NB4 (cell line): ENCODE data around the gene ZFYVE28.

Experiments
- POLR2A ChIP-seq: IDR thresholded peaks from 2 replicates; pipeline ENCODE4 v1.6.1; 2011; ENCODE audit warnings: mild to moderate bottlenecking; ENCODE audit not compliant: insufficient read length; ENCODE audit errors: extremely low read depth
- TF ChIP-seq, protein P1 (sequence below): IDR thresholded peaks from one replicate; pipeline ENCODE4 v1.5.1; 2012; ENCODE audit warnings: low read depth, low read length
- TF ChIP-seq, protein P2 (sequence below): IDR thresholded peaks from 2 replicates; pipeline ENCODE4 v1.6.1; 2011; ENCODE audit warnings: low read depth, low read length

DNA sequence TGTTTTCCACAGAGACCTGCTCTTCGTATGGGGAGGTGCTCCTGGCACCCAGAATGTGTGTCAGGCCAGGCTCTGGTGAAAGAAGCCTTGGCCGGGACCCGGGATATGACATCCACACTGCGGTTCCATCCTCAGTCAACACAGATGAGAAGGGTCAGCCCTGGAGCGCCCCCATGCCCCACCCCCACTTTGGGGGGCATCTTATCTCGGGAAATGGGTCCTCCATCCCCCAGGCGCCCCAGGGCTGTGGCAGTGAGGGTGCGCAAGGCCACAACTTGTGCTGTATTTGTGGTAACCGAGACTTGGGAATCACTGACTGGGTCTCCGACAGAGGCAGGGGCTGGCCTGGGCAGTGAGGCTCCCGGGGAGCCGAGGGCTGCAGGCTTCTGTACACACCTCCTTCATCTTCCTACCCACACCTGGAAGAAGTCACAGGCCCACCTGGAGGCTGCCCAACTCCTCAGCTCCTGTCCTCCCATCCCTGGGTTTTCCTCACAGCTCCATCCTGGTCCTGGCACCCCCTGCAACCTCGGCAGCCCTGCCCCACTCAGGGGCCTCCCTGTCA is 8.3 kb upstream of the ZFYVE28 start:
- TF ChIP-seq POLR2A: no peak
- TF ChIP-seq, protein P1, sequence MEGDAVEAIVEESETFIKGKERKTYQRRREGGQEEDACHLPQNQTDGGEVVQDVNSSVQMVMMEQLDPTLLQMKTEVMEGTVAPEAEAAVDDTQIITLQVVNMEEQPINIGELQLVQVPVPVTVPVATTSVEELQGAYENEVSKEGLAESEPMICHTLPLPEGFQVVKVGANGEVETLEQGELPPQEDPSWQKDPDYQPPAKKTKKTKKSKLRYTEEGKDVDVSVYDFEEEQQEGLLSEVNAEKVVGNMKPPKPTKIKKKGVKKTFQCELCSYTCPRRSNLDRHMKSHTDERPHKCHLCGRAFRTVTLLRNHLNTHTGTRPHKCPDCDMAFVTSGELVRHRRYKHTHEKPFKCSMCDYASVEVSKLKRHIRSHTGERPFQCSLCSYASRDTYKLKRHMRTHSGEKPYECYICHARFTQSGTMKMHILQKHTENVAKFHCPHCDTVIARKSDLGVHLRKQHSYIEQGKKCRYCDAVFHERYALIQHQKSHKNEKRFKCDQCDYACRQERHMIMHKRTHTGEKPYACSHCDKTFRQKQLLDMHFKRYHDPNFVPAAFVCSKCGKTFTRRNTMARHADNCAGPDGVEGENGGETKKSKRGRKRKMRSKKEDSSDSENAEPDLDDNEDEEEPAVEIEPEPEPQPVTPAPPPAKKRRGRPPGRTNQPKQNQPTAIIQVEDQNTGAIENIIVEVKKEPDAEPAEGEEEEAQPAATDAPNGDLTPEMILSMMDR: no peak
- TF ChIP-seq, protein P2, sequence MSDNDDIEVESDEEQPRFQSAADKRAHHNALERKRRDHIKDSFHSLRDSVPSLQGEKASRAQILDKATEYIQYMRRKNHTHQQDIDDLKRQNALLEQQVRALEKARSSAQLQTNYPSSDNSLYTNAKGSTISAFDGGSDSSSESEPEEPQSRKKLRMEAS: no peak
